ENCODE results near the gene TBL2. TPM values are rescaled to one million over a fixed set of nuclear protein-coding genes. Genes with fewer than 3 reads are reported as not detected.
"Not testable (repeated sequence)": the region's sequence is repeated elsewhere in the genome, so short reads cannot be mapped to it uniquely, and the experiment has no call there.

TBL2 gene
- total and polyA plus RNA-seq, 2 donors from 2014 or later = 18.8 to 33.6 TPM

- peak overlapping the region in 1 of 3 donors; percentile 26 for H3K9ac ChIP-seq (ENCODE audit: low read length in 3 of 3)
- FAIRE-seq (no peak), DNase-seq (no peak)
- peaks cover 4% of the 10 kb centered on the region for H3K27me3 ChIP-seq (ENCODE audit: control insufficient read depth, insufficient read depth, low read length)
- no peak overlapping the region for H3K27ac ChIP-seq (ENCODE audit: low read depth in 2 of 2, low read length in 2 of 2)
- no peaks in the 10 kb centered on the region for H3K36me3 ChIP-seq (ENCODE audit: control insufficient read depth in 2 of 3, insufficient read depth in 3 of 3, low read length in 3 of 3)
- TF ChIP-seq, protein P1, sequence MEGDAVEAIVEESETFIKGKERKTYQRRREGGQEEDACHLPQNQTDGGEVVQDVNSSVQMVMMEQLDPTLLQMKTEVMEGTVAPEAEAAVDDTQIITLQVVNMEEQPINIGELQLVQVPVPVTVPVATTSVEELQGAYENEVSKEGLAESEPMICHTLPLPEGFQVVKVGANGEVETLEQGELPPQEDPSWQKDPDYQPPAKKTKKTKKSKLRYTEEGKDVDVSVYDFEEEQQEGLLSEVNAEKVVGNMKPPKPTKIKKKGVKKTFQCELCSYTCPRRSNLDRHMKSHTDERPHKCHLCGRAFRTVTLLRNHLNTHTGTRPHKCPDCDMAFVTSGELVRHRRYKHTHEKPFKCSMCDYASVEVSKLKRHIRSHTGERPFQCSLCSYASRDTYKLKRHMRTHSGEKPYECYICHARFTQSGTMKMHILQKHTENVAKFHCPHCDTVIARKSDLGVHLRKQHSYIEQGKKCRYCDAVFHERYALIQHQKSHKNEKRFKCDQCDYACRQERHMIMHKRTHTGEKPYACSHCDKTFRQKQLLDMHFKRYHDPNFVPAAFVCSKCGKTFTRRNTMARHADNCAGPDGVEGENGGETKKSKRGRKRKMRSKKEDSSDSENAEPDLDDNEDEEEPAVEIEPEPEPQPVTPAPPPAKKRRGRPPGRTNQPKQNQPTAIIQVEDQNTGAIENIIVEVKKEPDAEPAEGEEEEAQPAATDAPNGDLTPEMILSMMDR (IDR thresholded peaks at IDR 0.05; ENCODE audit: borderline replicate concordance, extremely low read depth, insufficient read depth) = no peak
- no peaks in the 10 kb centered on the region for H3K9me3 ChIP-seq (ENCODE audit: control insufficient read depth in 2 of 3, insufficient read depth in 1 of 3, low read length in 3 of 3)
- peaks cover 0 to 3% (median 0%) of the 10 kb centered on the region in 3 donors for H3K4me1 ChIP-seq (ENCODE audit: control insufficient read depth in 2 of 3, insufficient read depth in 2 of 3, low read depth in 1 of 3, low read length in 3 of 3)
- intact Hi-C loops (cut with DNase I) = no loop called here
- H3K4me3 ChIP-seq (ENCODE audit: low read length in 3 of 3) = peak overlapping the region in 2 of 3 donors; percentile 32 to 73
These were observed 44.1 kb upstream of the TBL2 start for GRCh38 chr7:73622527-73622908.

GRCh38 chr7:73621168-73622063 is 43.0 kb upstream of the TBL2 start:
- Histone ChIP-seq H3K9ac (ENCODE audit: low read length in 3 of 3) (no peak overlapping the region), H3K36me3 (ENCODE audit: control insufficient read depth in 2 of 3, insufficient read depth in 3 of 3, low read length in 3 of 3) (no peaks in the 10 kb centered on the region), H3K27me3 (ENCODE audit: control insufficient read depth, insufficient read depth, low read length) (peaks cover 4% of the 10 kb centered on the region), H3K4me3 (ENCODE audit: low read length in 3 of 3) (no peak overlapping the region), H3K27ac (ENCODE audit: low read depth in 2 of 2, low read length in 2 of 2) (no peak overlapping the region), H3K9me3 (ENCODE audit: control insufficient read depth in 2 of 3, insufficient read depth in 1 of 3, low read length in 3 of 3) (no peaks in the 10 kb centered on the region), H3K4me1 (ENCODE audit: control insufficient read depth in 2 of 3, insufficient read depth in 2 of 3, low read depth in 1 of 3, low read length in 3 of 3) (peaks cover 0 to 3% (median 0%) of the 10 kb centered on the region in 3 donors)
- intact Hi-C loops (cut with DNase I) = no loop called here
- DNase-seq (no peak), FAIRE-seq (no peak)
- TF ChIP-seq, protein P1 (IDR thresholded peaks at IDR 0.05; ENCODE audit: borderline replicate concordance, extremely low read depth, insufficient read depth) = no peak

- H3K36me3 ChIP-seq (ENCODE audit: control insufficient read depth in 2 of 3, insufficient read depth in 3 of 3, low read length in 3 of 3); FAIRE-seq; H3K4me3 ChIP-seq (ENCODE audit: low read length in 3 of 3); H3K9ac ChIP-seq (ENCODE audit: low read length in 3 of 3); intact Hi-C loops (cut with DNase I); H3K27ac ChIP-seq (ENCODE audit: low read depth in 2 of 2, low read length in 2 of 2); H3K9me3 ChIP-seq (ENCODE audit: control insufficient read depth in 2 of 3, insufficient read depth in 1 of 3, low read length in 3 of 3); H3K27me3 ChIP-seq (ENCODE audit: control insufficient read depth, insufficient read depth, low read length); H3K4me1 ChIP-seq (ENCODE audit: control insufficient read depth in 2 of 3, insufficient read depth in 2 of 3, low read depth in 1 of 3, low read length in 3 of 3); DNase-seq: not testable (repeated sequence)
These were observed 41.0 kb upstream of the TBL2 start for GRCh38 chr7:73619394-73619793.

DNA sequence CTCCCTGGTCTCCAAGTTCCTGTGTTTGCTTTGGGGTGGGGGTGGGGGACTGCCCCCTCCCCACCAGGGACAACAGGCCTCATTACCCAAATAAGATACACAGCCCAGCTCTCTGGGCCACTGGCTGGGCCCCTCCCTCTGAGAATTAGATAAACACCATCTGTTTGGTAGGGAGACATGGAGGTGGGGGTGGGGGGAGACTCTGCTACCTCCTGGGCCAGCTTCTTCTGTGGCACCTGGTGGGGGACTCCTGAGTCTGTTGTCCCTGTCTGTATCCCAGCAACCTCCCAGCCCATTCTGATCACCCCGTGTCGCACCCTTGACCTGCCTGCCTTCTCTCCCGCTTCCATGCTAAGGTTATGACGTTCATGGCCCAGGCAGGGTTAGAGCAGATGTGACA is 40.2 kb upstream of the TBL2 start:
- TF ChIP-seq, protein P1 (IDR thresholded peaks at IDR 0.05; ENCODE audit: borderline replicate concordance, extremely low read depth, insufficient read depth) = no peak
- FAIRE-seq (no peak), DNase-seq (no peak)
- Histone ChIP-seq H3K27me3 (ENCODE audit: control insufficient read depth, insufficient read depth, low read length) (peaks cover 2% of the 10 kb centered on the region), H3K9me3 (ENCODE audit: control insufficient read depth in 2 of 3, insufficient read depth in 1 of 3, low read length in 3 of 3) (no peaks in the 10 kb centered on the region), H3K36me3 (ENCODE audit: control insufficient read depth in 2 of 3, insufficient read depth in 3 of 3, low read length in 3 of 3) (no peaks in the 10 kb centered on the region), H3K9ac (ENCODE audit: low read length in 3 of 3) (no peak overlapping the region), H3K4me1 (ENCODE audit: control insufficient read depth in 2 of 3, insufficient read depth in 2 of 3, low read depth in 1 of 3, low read length in 3 of 3) (peaks cover 0 to 3% (median 0%) of the 10 kb centered on the region in 3 donors), H3K4me3 (ENCODE audit: low read length in 3 of 3) (no peak overlapping the region), H3K27ac (ENCODE audit: low read depth in 2 of 2, low read length in 2 of 2) (no peak overlapping the region)
- intact Hi-C loops (cut with DNase I) = no loop called here

- DNase-seq; FAIRE-seq; H3K36me3 ChIP-seq (ENCODE audit: control insufficient read depth in 2 of 3, insufficient read depth in 3 of 3, low read length in 3 of 3); H3K9ac ChIP-seq (ENCODE audit: low read length in 3 of 3); H3K4me3 ChIP-seq (ENCODE audit: low read length in 3 of 3); H3K27ac ChIP-seq (ENCODE audit: low read depth in 2 of 2, low read length in 2 of 2); H3K4me1 ChIP-seq (ENCODE audit: control insufficient read depth in 2 of 3, insufficient read depth in 2 of 3, low read depth in 1 of 3, low read length in 3 of 3); H3K27me3 ChIP-seq (ENCODE audit: control insufficient read depth, insufficient read depth, low read length); H3K9me3 ChIP-seq (ENCODE audit: control insufficient read depth in 2 of 3, insufficient read depth in 1 of 3, low read length in 3 of 3); intact Hi-C loops (cut with DNase I): not testable (repeated sequence)
These were observed 39.1 kb upstream of the TBL2 start for GRCh38 chr7:73617520-73617919.
